Parathyroid adenoma (tissue), 2 donors: ENCODE data around the gene FNDC5.

ENCODE experiments used
- H2AFZ ChIP-seq: fragments of 300-600 bp; sonication (generic); one replicate; pipeline ENCODE4 v1.7.0; 2017; ENCODE audit warnings: antibody characterized with exemption, mild to moderate bottlenecking
- H3K27ac ChIP-seq: fragments of 300-600 bp; sonication (generic); one replicate; pipeline ENCODE4 v1.7.0; 2017
- H3K27me3 ChIP-seq: fragments of 300-600 bp; sonication (generic); one replicate; pipeline ENCODE4 v1.7.0; 2017; ENCODE audit warnings: low read length; ENCODE audit not compliant: control insufficient read depth, insufficient read depth
- H3K36me3 ChIP-seq: fragments of 300-600 bp; sonication (generic); one replicate; pipeline ENCODE4 v1.7.0; 2017; ENCODE audit warnings: low read length; ENCODE audit not compliant: control insufficient read depth, insufficient read depth
- H3K4me1 ChIP-seq: fragments of 300-600 bp; sonication (generic); one replicate; pipeline ENCODE4 v1.7.0; 2017; ENCODE audit warnings: control low read depth
- H3K4me2 ChIP-seq: fragments of 300-600 bp; sonication (generic); one replicate; pipeline ENCODE4 v1.7.0; 2017; ENCODE audit warnings: low read length
- H3K4me3 ChIP-seq: fragments of 300-600 bp; sonication (generic); one replicate; pipeline ENCODE4 v1.7.0; 2017; ENCODE audit warnings: low read depth, low read length
- H3K79me2 ChIP-seq: fragments of 300-600 bp; sonication (generic); one replicate; pipeline ENCODE4 v1.7.0; 2017; ENCODE audit warnings: control low read depth
- H3K9ac ChIP-seq: fragments of 300-600 bp; sonication (generic); one replicate; pipeline ENCODE4 v1.7.0; 2017; ENCODE audit warnings: mild to moderate bottlenecking
- H3K9me3 ChIP-seq: fragments of 300-600 bp; sonication (generic); one replicate; pipeline ENCODE4 v1.7.0; 2017; ENCODE audit warnings: low read length; ENCODE audit not compliant: control insufficient read depth
- CTCF ChIP-seq: fragments of 300-600 bp; sonication (generic); IDR thresholded peaks from one replicate; pipeline ENCODE4 v1.7.0; 2017; ENCODE audit warnings: antibody characterized with exemption, mild to moderate bottlenecking
- donor health status: primary hyperparathyroidism.

Gene FNDC5

GRCh38 chr1:32891630-32892029, 20.9 kb upstream of the FNDC5 start:
- H3K9ac ChIP-seq, result no peak overlapping the region
- no peaks in the 10 kb centered on the region for H3K27me3 ChIP-seq
- no peak overlapping the region for H3K4me3 ChIP-seq
- H3K36me3 ChIP-seq, result no peaks in the 10 kb centered on the region
- no peak overlapping the region for H3K27ac ChIP-seq
- H3K4me2 ChIP-seq, result no peak overlapping the region
- H3K79me2 ChIP-seq, result no peaks in the 10 kb centered on the region
- H3K4me1 ChIP-seq, result no peaks in the 10 kb centered on the region
- H2AFZ ChIP-seq, result no peak overlapping the region
- no peaks in the 10 kb centered on the region for H3K9me3 ChIP-seq
- no peak for TF ChIP-seq CTCF

GRCh38 chr1:32891241-32891570, 20.5 kb upstream of the FNDC5 start:
- H3K36me3 ChIP-seq, result no peaks in the 10 kb centered on the region
- no peaks in the 10 kb centered on the region for H3K79me2 ChIP-seq
- no peak overlapping the region for H3K9ac ChIP-seq
- H2AFZ ChIP-seq, result no peak overlapping the region
- H3K27me3 ChIP-seq, result no peaks in the 10 kb centered on the region
- no peak for TF ChIP-seq CTCF
- H3K4me1 ChIP-seq, result no peaks in the 10 kb centered on the region
- H3K4me2 ChIP-seq, result no peak overlapping the region
- H3K4me3 ChIP-seq, result no peak overlapping the region
- no peaks in the 10 kb centered on the region for H3K9me3 ChIP-seq
- H3K27ac ChIP-seq, result no peak overlapping the region

GRCh38 chr1:32890516-32891240, 20.0 kb upstream of the FNDC5 start:
- no peak overlapping the region for H3K9ac ChIP-seq
- no peaks in the 10 kb centered on the region for H3K27me3 ChIP-seq
- H2AFZ ChIP-seq, result no peak overlapping the region
- no peak overlapping the region for H3K27ac ChIP-seq
- H3K4me1 ChIP-seq, result no peaks in the 10 kb centered on the region
- no peak overlapping the region for H3K4me3 ChIP-seq
- H3K79me2 ChIP-seq, result no peaks in the 10 kb centered on the region
- H3K36me3 ChIP-seq, result no peaks in the 10 kb centered on the region
- no peaks in the 10 kb centered on the region for H3K9me3 ChIP-seq
- H3K4me2 ChIP-seq, result no peak overlapping the region
- TF ChIP-seq CTCF, result no peak

GRCh38 chr1:32889731-32890278, 19.1 kb upstream of the FNDC5 start:
- Histone ChIP-seq H3K4me3 (no peak overlapping the region), H3K9me3 (no peaks in the 10 kb centered on the region), H3K79me2 (no peaks in the 10 kb centered on the region), H3K4me1 (no peaks in the 10 kb centered on the region), H3K27me3 (no peaks in the 10 kb centered on the region), H2AFZ (no peak overlapping the region), H3K36me3 (no peaks in the 10 kb centered on the region), H3K9ac (no peak overlapping the region), H3K4me2 (no peak overlapping the region), H3K27ac (no peak overlapping the region)
- no peak for TF ChIP-seq CTCF
